Measurements from ENCODE around the gene C1QL2. TPM values are rescaled to one million over a fixed set of nuclear protein-coding genes. Genes with fewer than 3 reads are reported as not detected.

C1QL2 gene
- total and polyA plus RNA-seq, 8 donors: not detected

DNA sequence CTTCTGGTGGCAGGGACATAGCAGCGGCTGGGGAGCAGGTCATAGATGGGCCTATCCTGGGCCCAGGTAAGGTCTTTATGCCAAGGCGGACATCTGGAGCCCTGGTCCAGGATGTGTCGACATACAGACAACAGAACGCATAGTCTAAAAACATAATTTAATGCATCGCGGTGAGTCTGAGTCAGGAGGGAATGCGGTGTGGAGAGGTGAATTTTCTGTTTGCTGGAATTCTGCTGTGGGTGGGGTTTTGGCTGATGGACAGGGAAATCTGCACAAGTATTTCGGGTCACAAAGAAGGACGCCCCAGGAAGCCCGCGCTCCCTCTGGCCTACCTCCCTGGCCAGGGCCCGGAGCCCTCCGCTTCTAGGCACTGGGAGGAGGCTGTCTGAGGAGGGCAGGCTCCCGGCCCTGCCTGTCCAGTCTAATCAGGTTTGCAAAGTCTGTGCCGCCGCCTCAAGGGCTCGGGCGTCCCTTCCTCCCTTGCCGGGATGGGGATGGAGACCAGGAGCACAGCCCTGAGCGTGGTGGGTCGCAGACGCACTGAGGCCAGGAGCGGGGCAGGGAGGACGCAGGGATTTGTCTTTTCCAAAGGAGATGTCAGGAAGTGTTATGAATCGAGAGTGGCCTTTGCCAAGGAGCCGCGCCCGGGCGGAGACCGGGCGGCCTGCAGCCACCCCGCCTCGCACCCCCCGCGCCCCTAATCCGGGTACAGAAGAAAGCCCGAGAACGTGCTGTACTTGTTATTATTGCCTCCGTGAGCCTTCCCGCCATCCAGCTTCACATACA, 2.3 kb downstream of the C1QL2 start:
- TF ChIP-seq POLR2A (IDR thresholded peaks at IDR 0.05) (no peak), POLR2AphosphoS5 (IDR thresholded peaks at IDR 0.05) (no peak), EP300 (IDR thresholded peaks at IDR 0.05) (no peak)
- TF ChIP-seq, protein P1, sequence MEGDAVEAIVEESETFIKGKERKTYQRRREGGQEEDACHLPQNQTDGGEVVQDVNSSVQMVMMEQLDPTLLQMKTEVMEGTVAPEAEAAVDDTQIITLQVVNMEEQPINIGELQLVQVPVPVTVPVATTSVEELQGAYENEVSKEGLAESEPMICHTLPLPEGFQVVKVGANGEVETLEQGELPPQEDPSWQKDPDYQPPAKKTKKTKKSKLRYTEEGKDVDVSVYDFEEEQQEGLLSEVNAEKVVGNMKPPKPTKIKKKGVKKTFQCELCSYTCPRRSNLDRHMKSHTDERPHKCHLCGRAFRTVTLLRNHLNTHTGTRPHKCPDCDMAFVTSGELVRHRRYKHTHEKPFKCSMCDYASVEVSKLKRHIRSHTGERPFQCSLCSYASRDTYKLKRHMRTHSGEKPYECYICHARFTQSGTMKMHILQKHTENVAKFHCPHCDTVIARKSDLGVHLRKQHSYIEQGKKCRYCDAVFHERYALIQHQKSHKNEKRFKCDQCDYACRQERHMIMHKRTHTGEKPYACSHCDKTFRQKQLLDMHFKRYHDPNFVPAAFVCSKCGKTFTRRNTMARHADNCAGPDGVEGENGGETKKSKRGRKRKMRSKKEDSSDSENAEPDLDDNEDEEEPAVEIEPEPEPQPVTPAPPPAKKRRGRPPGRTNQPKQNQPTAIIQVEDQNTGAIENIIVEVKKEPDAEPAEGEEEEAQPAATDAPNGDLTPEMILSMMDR (IDR thresholded peaks at IDR 0.05): no peak
- no peaks in the 10 kb centered on the region for H3K36me3 ChIP-seq
- H3K4me3 ChIP-seq: no peak overlapping the region
- peaks cover 0 to 32% (median 17%) of the 10 kb centered on the region in 4 donors for H3K4me1 ChIP-seq
- H3K27me3 ChIP-seq: peaks cover 26 to 100% (median 74%) of the 10 kb centered on the region in 3 donors
- WGBS, 5 donors: 2 to 5% (median 3%) methylated on average over 31 to 40 of the region's 40 CpGs
- DNase-seq: no peak
- intact Hi-C loops (cut with DNase I; ENCODE audit: low total_unique reads): no loop called here
- no peak overlapping the region for H3K27ac ChIP-seq
- no peaks in the 10 kb centered on the region for H3K9me3 ChIP-seq

DNA sequence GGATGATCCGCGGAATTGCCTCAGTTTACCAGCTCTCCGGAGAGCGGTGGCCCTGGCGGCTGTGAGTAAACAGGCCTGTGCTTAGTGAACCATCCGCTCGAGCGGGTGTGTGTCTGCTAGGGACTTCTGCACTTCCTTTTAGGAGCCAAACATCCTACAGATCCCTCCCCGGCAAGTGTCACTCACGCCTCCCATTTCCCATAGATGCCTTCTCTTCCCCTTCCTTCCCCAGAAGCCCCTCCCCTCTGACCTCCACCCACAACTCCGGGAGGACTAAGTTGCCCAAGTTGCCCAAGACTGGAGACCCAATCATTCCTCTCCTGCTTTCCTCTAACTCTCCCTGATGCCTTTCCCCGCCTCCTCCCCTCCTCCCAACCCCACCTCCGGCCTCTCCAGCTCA, 2.9 kb downstream of the C1QL2 start:
- intact Hi-C loops (cut with DNase I; ENCODE audit: low total_unique reads): no loop called here
- H3K27me3 ChIP-seq: peaks cover 26 to 100% (median 73%) of the 10 kb centered on the region in 3 donors
- no peak for DNase-seq
- H3K9me3 ChIP-seq: no peaks in the 10 kb centered on the region
- H3K27ac ChIP-seq: no peak overlapping the region
- no peaks in the 10 kb centered on the region for H3K36me3 ChIP-seq
- no peak for TF ChIP-seq POLR2A (IDR thresholded peaks at IDR 0.05)
- no peak for TF ChIP-seq EP300 (IDR thresholded peaks at IDR 0.05)
- TF ChIP-seq POLR2AphosphoS5 (IDR thresholded peaks at IDR 0.05): no peak
- TF ChIP-seq, protein P1 (IDR thresholded peaks at IDR 0.05): no peak
- WGBS, 5 donors: 6 to 8% (median 7%) methylated on average over 12 to 13 of the region's 13 CpGs
- H3K4me3 ChIP-seq: no peak overlapping the region
- peaks cover 0 to 32% (median 17%) of the 10 kb centered on the region in 4 donors for H3K4me1 ChIP-seq

DNA sequence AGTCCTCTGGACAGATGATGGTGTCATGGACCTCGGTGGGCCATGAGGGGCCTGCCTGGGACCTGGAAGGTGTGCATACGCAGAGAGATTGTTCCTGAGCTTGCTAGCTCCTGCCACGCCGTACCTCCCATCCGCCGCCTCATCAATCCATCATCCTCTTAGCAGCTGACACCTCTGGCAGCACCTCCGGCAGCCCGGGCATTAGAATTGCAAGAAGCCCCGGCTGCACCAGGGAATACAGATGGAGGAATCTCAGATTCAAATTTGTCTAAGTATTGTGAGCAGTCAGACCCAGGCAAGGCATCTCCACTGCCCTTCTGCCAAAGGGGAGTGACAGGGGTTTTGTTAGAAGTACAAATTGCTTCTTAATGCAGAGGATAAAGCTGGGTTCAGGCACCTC, 4.5 kb downstream of the C1QL2 start:
- Histone ChIP-seq H3K27me3 (peaks cover 26 to 100% (median 66%) of the 10 kb centered on the region in 3 donors), H3K27ac (no peak overlapping the region), H3K36me3 (no peaks in the 10 kb centered on the region), H3K4me1 (peaks cover 0 to 32% (median 17%) of the 10 kb centered on the region in 4 donors), H3K4me3 (no peak overlapping the region), H3K9me3 (no peaks in the 10 kb centered on the region)
- no peak for DNase-seq
- no peak for TF ChIP-seq POLR2A (IDR thresholded peaks at IDR 0.05)
- TF ChIP-seq POLR2AphosphoS5 (IDR thresholded peaks at IDR 0.05): no peak
- no peak for TF ChIP-seq EP300 (IDR thresholded peaks at IDR 0.05)
- TF ChIP-seq, protein P1 (IDR thresholded peaks at IDR 0.05): no peak
- 15 to 34% (median 32%) methylated on average over 8 to 9 of the region's 9 CpGs for WGBS, 5 donors
- intact Hi-C loops (cut with DNase I; ENCODE audit: low total_unique reads): no loop called here

DNA sequence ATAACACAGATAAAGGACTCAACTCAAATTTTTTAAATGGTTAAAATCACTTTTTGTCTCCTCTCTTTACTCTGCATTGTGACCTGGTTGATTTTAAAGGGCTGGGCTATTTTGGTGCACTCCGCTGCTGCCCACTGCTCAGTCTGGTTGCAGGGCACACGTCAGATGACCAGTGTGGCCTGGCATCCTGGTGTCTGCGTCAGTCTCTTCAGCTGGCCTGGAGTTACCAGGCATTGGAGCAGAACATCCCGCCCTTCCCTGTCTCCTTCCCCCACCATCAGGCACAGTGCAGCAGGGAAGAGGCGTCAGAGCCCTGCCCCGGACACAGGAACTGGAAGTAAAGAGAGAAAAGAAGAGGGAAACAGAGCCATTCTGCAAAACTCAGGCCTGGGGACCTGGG, 8.9 kb downstream of the C1QL2 start:
- no peaks in the 10 kb centered on the region for H3K9me3 ChIP-seq
- no peak for DNase-seq
- intact Hi-C loops (cut with DNase I; ENCODE audit: low total_unique reads): no loop called here
- H3K27me3 ChIP-seq: peaks cover 0 to 86% (median 24%) of the 10 kb centered on the region in 3 donors
- H3K4me1 ChIP-seq: no peaks in the 10 kb centered on the region
- 56 to 72% (median 66%) methylated on average over 6 of the region's 6 CpGs for WGBS, 5 donors
- no peaks in the 10 kb centered on the region for H3K36me3 ChIP-seq
- no peak overlapping the region for H3K27ac ChIP-seq
- H3K4me3 ChIP-seq: no peak overlapping the region
- TF ChIP-seq, protein P1 (IDR thresholded peaks at IDR 0.05): no peak
- TF ChIP-seq EP300 (IDR thresholded peaks at IDR 0.05) (no peak), POLR2A (IDR thresholded peaks at IDR 0.05) (no peak), POLR2AphosphoS5 (IDR thresholded peaks at IDR 0.05) (no peak)
